LHCN-M2 (cell line): Measurements from ENCODE around the gene GLT8D2. TPM values are rescaled to one million over a fixed set of nuclear protein-coding genes. Genes with fewer than 3 reads are reported as not detected.
A peak's percentile ranks its signal among the peaks of the same experiment; 100 is the strongest.

ENCODE experiments used
- DNase-seq: peaks from one replicate; pipeline ENCODE4 v3.0.0-alpha.2; 2012; ENCODE audit warnings: low read depth
- total RNA-seq: library from RNA; depleted of rRNA; stranded (reverse); fragments of >200 nt; gene quantifications from 2 replicates; pipeline ENCODE4 v1.2.3, GENCODE V29; 2014

The GLT8D2 gene
- total RNA-seq, 1 experiment from 2014 or later: 42.0 TPM

DNA sequence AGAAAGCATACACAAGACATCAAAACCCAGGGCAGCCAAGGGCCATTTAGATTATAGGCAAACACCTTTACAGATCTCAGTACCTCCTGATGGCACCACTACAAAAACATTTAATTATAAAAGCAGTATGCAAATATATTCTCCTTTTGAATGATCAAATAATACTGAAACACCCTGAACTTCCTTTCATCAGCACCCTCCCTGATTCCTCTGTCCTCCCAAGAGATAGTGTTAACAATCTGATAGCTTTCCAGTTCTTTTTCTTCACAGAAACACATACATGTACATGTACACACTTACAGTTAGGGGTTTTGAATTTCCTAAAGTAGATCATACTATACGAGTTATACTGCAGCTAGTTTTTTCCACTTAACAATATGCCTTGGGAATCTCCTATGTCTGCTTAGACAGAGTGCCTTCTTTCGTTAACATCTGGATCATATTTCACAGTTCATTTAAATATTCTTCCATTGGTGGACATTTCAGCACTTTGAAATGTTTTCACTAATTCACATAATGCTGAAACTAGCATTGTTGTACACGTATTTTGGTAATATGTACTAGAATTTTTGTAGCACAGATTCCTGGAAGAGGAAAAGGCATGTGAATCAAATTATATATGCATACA lies 49.1 kb downstream of the GLT8D2 start:
- no peak for DNase-seq

DNA sequence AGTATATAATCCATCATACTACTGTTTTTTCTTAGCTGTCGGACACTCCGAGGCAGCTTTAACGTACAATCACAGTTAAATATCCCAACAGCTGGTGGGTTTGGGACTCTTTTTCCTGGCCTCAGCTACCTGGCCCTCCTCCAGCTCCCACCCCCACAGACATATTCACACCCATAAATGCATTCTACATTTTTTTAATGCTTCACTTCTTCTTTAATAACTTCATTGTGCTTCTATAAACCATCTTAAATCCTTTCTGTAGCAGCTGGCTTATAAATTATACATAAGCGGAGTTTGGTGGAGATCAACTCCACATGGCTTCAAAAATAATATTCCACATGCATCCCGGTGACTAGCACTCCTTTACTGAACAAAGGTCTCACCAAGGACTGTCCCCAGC lies 51.0 kb downstream of the GLT8D2 start:
- no peak for DNase-seq

DNA sequence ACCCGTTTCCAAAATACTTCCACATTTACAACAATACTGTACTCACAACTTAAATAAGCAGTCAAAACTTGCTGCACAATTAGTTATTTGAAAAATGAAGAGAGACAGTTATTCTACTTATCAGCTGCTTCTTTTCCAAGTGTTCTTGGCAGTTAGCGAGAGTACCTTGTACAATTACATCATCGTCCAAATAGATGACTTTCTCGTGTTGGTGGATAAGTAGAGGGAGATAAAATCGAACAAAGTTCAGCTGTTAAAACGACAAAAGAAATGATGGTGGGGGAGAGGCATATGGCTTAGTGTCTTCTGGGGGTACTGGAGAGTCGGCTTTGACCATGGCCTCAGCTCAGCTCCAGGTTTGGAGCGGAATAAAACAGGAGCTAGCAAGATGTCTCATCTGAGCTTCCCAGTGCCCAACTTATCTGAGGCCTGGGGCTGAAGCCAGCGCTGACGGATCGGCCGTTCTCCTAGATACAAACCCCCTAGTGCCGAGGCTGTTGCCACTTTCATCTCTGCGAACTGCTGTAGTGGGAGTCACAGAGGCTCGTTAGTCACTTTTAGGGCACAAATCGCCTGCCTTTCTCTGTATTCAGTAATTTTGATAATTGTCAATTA lies 52.6 kb downstream of the GLT8D2 start:
- DNase-seq: no peak

DNA sequence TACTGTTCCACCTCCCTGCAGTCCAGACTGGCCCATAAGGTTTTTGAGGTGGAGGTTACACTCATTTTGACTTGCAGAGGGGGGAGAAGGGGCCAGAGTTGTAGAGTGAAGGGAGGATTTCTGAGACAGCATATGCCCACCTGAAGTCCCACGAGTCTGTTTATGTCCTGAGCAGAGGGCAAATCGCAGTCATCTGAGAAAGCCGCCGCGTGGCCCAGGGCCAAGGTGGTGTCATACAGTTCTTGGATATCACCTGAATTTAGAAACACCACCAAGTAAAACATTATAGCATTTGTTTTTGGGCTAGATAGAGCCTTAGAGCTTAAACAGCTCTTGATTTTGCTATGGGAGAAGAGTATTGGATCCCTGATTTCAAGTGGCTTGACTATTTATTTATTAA lies 53.4 kb downstream of the GLT8D2 start:
- DNase-seq: no peak

DNA sequence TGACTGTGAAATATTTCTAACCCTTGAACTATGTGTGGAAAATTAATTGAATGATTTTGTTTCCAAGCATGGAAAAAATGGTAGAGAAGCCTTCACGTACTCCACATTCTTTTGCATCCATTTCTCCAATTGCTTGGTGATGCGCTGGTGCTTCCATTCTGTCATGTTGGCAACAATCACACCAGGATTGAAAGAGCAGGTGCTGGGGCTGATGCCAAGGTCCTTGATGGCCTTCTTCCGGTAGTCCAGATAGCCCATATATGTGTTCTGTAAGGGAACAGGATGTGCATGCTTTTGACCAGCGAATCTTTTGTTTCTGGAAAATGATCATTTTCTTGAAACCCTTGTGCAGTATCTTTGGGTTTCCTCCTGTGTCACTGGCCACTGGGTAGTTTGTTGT lies 55.8 kb downstream of the GLT8D2 start:
- peak; percentile 72 for DNase-seq

DNA sequence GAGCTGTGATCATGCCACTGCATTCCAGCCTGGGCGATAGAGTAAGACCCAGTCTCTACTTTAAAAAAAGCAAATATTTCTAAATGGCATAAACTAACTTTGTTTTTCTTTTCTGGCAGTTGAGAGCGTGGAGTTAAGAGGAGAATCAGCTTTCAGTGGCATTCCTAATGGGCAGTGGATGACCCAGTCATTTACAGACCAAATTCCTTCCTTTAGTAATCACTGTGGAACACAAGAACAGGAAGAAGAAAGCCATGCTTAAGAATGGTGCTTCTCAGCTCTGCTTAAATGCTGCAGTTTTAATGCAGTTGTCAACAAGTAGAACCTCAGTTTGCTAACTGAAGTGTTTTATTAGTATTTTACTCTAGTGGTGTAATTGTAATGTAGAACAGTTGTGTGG lies 63.2 kb downstream of the GLT8D2 start:
- peak; percentile 37 for DNase-seq

DNA sequence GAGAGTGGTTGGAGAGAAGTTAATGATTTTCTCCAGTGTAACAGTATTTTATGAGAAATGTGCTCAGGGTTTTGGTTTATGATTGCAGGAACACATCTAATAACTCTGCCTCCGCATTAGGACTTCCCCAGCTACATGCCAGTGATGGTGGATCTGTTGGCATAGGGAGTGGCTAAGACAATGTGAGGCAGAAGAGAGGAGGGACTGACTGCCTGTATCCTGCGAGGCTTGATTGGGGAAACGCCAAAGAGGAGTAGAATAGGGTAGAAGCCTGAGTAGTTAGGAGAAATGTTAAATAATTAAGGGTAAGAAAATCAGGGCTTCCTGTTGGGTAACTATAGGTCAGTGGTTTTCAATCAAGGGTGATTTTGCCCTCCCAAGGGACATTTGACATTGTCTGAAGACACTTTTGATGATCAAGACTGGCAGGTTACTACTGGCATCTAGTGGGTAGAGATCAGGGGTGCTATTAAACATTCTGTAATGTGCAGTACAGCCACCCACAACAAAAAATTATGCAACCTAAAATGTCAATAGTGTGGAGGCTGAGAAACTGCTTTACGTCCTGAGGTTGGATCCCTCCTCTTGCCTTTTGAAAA lies 71.5 kb downstream of the GLT8D2 start:
- no peak for DNase-seq

DNA sequence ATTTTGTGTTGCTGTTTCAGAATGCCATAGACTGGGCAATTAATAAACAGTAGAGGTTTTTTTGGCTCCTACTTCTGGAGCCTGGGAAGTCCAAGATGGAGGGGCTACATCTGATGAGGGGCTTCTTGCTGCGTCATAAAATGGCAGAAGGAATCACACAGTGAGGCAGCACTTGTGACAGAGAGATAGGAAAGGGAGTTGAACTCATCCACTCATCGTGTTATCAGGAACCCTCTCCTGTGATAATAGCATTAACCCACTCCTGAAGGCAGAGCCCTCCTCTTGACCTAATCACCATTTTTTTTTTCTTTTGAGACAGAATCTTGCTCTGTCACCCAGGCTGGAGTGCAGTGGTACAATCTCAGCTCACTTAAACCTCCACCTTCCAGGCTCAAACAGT lies 74.6 kb downstream of the GLT8D2 start:
- no peak for DNase-seq

DNA sequence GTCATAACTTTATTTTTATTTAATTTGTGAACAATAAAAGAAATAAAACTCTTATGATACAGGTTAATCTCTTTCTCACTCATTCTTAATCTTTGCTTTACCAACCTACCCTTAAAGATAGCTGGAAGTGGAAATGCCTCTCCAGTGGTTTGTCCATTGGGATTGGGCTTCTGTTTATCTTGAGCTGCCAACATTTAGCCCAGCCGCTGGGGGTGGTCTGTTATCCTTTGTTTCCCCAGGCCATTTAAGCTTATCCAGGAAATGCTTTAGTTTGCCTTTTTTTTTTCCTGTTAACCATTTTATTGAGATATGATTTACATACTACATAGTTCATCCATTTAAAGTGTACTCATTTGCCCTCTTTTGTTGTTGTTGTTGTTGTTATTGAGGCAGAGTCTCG lies 76.1 kb downstream of the GLT8D2 start:
- no peak for DNase-seq

DNA sequence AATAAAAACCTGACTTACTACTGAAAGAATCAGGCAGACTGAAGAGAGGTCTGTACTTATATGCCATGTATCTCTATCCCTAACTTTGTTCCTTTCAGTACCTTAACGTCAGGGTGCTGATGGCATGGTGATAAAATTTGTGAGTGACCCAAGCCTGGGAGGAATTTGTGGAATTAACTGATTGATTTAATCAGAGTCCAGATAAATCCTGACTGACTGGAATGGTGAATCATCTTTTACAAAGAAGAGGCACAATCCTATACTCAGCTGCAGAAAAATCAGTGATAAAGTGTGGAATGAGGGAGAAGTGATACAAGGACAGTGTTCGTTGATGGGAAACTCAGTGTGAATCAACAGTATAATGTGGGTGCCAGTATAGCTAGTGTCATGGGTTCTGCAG lies 80.6 kb downstream of the GLT8D2 start:
- DNase-seq: no peak

DNA sequence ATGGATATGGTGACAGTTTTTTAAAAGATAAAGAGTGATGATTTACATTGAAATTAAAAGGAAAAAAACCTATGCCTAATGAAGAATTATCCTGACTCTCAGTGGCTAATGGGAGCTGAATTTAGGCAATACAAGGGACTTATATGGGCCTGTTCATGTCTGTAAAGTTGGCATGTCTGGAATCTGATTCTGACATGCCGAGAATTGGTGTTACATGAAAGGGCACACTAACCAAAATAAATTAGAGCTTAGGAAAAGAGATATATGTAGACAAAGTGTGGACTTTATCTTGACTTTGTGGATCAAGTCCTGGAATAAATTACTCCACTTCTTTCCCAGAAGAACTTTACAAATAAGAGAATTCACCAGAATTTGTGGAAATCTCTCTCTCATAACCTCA lies 83.3 kb downstream of the GLT8D2 start:
- DNase-seq: no peak

DNA sequence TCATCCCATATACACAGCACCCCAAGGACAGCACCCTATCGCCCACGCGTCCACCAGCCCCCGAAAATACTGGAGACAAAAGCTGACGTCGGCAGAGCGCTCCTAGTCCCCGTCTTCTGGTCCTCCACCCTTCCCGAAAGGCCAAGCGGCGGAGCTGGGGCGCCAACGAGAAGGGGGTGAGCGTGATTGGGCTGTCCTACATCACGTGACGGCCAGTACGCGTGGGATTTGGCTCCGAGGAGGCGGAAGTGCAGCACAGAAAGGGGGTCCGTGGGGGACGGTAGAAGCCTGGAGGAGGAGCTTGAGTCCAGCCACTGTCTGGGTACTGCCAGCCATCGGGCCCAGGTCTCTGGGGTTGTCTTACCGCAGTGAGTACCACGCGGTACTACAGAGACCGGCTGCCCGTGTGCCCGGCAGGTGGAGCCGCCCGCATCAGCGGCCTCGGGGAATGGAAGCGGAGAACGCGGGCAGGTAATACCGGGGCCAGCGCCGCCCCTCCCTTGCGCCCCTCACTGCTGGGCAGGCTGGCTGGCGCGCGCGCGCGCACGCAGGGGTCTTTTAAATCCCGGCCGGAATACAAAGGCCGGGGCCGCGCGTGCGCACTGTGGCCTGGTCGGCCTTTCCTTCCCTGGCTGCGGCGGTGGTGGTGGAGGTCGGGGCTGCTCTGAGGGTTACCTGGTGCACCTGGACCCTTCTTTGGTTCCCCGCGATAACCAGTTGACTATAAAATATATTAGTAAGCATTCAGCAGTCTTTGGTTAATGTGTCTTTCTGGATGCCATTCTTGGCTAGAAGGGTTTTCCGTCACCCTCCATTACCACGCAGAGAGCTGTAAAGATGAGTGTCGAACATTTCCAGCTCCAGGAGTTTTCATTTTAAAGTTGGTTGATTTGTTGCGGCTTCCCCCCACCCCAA lies 84.1 kb downstream of the GLT8D2 start, which contains the start of gene TDG:
TDG (plus strand) TSS at position 283 of the 915 bp plus-strand sequence; CDS start at position 449, 166 bp downstream.
- DNase-seq: peak; percentile 99

DNA sequence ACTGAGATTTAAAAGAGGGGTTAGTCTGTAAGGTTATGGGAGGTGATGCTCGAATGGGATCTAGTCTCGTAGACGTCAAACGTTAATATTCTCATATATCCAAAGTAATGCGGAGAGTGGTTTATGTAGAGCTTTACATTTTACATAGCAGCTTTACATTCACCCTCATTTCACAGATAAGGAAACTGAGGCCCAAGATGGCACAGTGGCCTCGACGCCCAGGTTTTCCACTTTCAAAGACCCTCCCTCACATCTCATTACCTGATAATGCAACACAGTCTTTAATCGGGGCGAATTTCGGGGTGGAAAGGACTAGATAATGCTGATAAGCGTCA lies 84.8 kb downstream of the GLT8D2 start:
- no peak for DNase-seq

DNA sequence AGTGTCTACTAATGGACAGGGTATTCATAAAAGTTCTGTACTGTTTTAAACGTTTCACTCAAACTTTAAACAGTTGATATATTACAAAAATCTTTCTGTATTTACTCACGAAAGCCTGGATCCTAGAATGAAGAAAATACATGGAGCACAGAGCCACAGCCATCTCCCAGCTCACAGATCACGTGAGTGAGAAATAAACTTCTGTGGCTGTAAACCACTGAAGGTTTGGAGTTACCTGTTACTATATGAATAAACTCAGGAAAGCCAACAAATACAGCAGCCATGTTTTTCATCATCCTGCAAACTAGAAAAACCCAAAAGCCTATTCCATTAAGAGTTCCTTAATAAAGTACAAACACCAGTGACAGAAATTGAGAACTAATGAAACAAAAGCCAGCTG lies 85.2 kb downstream of the GLT8D2 start:
- no peak for DNase-seq

DNA sequence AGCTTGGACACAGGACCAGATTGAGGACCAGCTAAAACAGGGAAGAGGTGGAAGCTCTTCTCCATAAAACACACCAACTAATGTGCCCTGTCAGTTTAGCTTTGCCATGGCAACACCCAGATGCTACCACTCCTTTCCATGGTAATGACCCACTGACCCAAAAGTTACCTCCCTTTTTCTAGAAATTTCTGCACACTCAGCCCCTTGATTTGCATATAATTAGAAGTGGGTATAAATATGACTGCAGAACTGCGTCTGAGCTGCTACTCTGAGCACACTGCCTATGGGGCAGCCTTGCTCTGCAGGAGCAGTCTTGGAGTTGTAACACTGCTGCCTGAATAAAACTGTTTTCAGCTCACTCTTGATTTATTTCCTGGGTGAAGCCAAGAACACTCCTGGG lies 87.5 kb downstream of the GLT8D2 start:
- DNase-seq: no peak

DNA sequence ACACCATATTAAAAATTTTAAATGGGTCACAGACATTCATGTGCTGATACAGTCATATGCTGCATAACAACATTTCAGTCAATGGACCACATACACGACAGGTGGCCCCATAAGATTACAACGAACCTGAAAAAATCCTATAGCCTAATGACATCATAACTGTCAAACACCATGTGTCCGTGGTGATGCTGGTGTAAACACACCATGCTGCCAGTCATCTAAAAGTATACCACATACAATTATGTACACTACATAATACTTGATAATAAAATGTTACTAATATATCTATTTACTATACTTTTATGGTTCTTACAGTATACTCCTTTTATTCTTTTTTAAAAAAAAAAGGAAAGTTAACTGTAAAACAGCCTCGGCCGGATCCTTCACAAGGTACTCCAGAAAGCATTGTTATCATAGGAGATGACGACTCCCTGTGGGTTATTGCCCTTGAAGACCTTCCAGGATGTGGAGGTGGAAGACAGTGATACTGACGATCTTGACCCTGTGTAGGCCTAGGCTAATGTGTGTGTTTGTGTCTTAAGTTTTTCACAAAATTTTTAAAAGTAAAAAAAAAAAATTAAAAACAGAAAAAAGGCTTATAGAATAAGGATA lies 89.3 kb downstream of the GLT8D2 start:
- no peak for DNase-seq

DNA sequence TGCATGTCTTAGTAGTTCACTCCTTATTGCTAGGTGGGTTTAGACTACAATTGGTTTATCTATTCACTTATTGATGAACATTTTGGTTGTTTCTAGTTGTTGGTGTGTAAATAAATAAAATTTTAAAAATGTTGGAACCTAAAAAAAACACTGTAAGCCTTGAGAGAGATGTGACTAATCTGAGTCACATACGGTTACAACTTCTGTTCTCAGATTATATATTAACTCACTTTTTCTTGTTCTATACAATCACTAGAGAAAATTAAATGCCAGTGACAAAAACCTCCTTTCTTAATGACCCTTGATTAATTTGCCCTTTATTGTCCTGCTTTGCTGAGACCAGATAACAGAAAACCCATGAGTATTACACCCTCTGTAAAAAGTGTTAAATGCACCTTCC lies 91.4 kb downstream of the GLT8D2 start:
- no peak for DNase-seq

DNA sequence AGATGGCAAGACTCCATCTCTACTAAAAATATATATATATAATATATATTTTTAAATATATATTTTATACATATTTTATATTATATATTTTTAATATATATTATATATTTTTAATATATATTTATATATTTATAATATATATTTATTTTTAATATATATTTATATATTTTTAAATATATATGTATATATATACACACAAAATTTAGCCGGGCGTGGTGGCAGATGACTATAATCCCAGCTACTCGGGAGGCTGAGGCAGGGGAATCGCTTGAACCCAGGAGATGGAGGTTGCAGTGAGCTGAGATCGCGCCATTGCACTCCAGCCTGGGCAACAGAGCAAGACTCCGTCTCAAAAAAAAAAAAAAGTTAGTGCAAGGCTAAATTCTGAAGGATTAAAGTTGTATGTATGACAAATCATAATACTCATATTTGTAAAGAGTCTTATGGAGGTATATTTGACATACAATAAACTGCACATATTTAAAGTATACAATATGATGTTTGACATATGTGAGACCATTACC lies 92.1 kb downstream of the GLT8D2 start:
- DNase-seq: no peak

DNA sequence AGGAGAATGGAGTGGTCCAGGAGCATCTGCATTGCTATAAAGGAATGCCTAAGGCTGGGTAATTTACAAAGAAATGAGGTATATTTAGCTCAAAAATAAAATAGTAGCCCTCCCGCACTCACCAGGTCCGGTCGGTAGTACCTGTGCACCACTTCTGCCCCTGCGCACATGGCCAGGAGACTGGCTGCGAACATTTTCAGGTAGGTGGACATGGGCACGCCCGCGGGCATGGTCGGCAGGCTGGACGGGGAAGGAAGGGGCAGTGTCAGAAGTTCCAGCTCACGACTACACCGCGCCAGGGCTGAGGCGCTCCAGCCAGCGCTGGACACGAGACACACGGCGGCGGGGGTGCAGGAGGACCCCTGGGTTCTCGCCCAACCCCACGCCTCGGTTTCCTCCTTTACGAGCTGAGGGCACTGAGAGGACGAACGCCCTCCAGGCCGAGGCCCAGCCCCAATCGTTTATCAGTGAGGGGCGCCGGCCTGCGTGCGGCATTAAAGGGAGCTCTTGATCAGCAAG lies 93.4 kb downstream of the GLT8D2 start:
- peak; percentile 24 for DNase-seq

DNA sequence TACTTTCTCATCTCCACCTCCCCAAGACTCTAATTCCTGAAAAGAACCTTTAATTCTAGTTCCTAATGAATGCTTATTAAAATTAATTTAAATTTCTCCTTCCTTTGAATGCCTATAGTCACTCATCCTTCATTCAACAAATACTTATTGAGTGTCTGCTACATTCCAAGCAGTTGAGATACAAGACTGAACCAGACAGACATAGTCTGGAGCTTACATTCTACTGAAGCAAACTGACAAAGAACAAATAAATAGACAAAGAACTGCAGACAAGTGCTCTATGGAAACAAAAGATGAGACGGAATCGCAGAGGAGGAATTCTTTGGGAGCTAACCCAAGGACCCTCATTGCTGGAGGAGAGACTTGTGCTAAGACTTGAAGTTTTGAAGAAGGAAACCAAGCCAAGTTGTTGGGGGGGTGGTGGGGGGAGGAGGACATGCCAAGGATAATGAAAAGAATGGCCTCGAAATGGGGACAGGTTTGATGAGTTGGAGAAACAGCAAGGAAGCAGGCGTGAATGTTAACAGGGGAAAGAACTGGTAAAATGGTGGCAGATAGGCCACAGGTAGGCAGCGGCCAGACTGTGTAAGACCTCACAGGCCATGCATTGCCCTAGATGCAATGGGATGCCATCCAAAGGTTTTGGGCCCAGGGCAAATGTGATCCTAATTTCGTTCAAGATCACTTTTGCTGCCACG lies 94.0 kb downstream of the GLT8D2 start:
- no peak for DNase-seq

DNA sequence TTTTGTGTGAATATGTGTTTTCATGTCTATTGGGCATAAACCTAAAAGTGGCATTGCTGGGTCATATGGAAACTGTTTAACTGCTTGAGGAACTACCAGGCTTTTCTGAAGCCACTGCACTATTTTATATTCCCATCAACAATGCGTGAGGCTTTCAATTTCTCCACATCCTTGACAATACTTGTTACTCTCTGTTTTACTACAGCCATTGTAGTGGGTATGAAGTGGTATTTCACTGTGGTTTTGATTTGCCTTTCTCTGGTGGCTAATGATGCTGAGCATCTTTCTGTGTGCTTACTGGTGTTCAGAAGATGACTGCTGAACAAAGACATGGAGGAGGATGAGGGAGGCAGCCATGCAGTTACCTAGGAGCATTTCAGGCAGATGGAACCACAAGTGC lies 97.5 kb downstream of the GLT8D2 start:
- no peak for DNase-seq
